SU-DHL-6 (cell line): Measurements from ENCODE around the gene LMO7.

Source experiments
- H2AFZ ChIP-seq: fragments of 200-600 bp; sonication (generic); 2 replicates; pipeline ENCODE4 v1.6.1; 2014; ENCODE audit warnings: low read depth, mild to moderate bottlenecking, moderate library complexity, mixed read lengths, antibody characterized with exemption, low read length; ENCODE audit not compliant: severe bottlenecking
- H3F3A ChIP-seq: fragments of 200-600 bp; shearing (Covaris generic); 2 replicates; pipeline ENCODE4 v1.6.0; 2016; ENCODE audit warnings: antibody characterized with exemption, mild to moderate bottlenecking; ENCODE audit not compliant: insufficient read depth
- H3K27ac ChIP-seq: fragments of 200-600 bp; sonication (generic); 2 replicates; pipeline ENCODE4 v1.5.1; 2016; ENCODE audit warnings: low read depth, mild to moderate bottlenecking, low read length, moderate library complexity, mixed read lengths
- H3K27me3 ChIP-seq: fragments of 200-600 bp; sonication (generic), shearing (Covaris generic); 2 replicates; pipeline ENCODE4 v1.6.0; 2014; ENCODE audit warnings: mild to moderate bottlenecking, low read length
- H3K36me3 ChIP-seq: fragments of 200-600 bp; sonication (generic); 2 replicates; pipeline ENCODE4 v1.6.1; 2014; ENCODE audit warnings: mild to moderate bottlenecking, low read length, mixed read lengths
- H3K4me2 ChIP-seq: fragments of 300-600, 200-600 bp; shearing (Covaris generic), sonication (generic); 2 replicates; pipeline ENCODE4 v1.6.0; 2014; ENCODE audit warnings: low read length, low read depth, mild to moderate bottlenecking; ENCODE audit not compliant: poor library complexity, severe bottlenecking
- H3K4me3 ChIP-seq: fragments of 200-600 bp; sonication (generic); 2 replicates; pipeline ENCODE4 v1.5.1; 2014; ENCODE audit warnings: antibody characterized with exemption, low read length, mild to moderate bottlenecking, mixed read lengths; ENCODE audit not compliant: insufficient read depth, poor library complexity, severe bottlenecking
- H3K79me2 ChIP-seq: fragments of 200-600 bp; sonication (generic); 2 replicates; pipeline ENCODE4 v1.6.1; 2014; ENCODE audit warnings: mild to moderate bottlenecking, low read length, moderate library complexity; ENCODE audit not compliant: insufficient read depth
- H3K9ac ChIP-seq: fragments of 200-600 bp; sonication (generic); 2 replicates; pipeline ENCODE4 v1.7.0; 2014; ENCODE audit warnings: mild to moderate bottlenecking, low read length
- H3K9me2 ChIP-seq: fragments of 200-600 bp; sonication (generic); replicated peaks from 2 replicates; pipeline ENCODE4 v1.6.1; 2014; ENCODE audit warnings: low read length; ENCODE audit not compliant: insufficient read depth
- H3K9me3 ChIP-seq: fragments of 200-600 bp; sonication (generic); 2 replicates; pipeline ENCODE4 v1.6.1; 2014; ENCODE audit warnings: low read length, mixed read lengths; ENCODE audit not compliant: insufficient read depth
- H4K20me1 ChIP-seq: fragments of 200-600 bp; sonication (generic); 2 replicates; pipeline ENCODE4 v1.6.1; 2014; ENCODE audit warnings: low read depth, mild to moderate bottlenecking, antibody characterized with exemption, low read length, moderate library complexity, mixed read lengths
- CTCF ChIP-seq: fragments of 200-600 bp; sonication (generic); IDR thresholded peaks from one replicate; pipeline ENCODE4 v1.5.1; 2017; ENCODE audit warnings: antibody characterized with exemption, mild to moderate bottlenecking, low read length, moderate library complexity; ENCODE audit not compliant: insufficient read depth, poor library complexity, severe bottlenecking
- EZH2phosphoT487 ChIP-seq: fragments of 200-600 bp; sonication (generic), shearing (Covaris generic); conservative IDR thresholded peaks from 2 replicates; pipeline ENCODE4 v1.6.1; 2018; ENCODE audit warnings: mild to moderate bottlenecking, antibody characterized with exemption, low read length, moderate library complexity, mixed read lengths

The LMO7 gene

GRCh38 chr13:75839406-75839805 lies 203.3 kb downstream of the LMO7 start:
- no peak for TF ChIP-seq CTCF
- no peak for TF ChIP-seq EZH2phosphoT487
- Histone ChIP-seq H3K4me2 (no peak overlapping the region), H3K36me3 (peaks cover 82% of the 10 kb centered on the region), H3K4me3 (no peak overlapping the region), H3F3A (no peaks in the 10 kb centered on the region), H3K9me3 (no peaks in the 10 kb centered on the region), H4K20me1 (no peaks in the 10 kb centered on the region), H3K79me2 (no peaks in the 10 kb centered on the region), H3K9ac (no peak overlapping the region), H3K27me3 (no peaks in the 10 kb centered on the region), H3K27ac (no peak overlapping the region), H2AFZ (no peak overlapping the region), H3K9me2 (no peaks in the 10 kb centered on the region)

GRCh38 chr13:75841905-75842304 lies 205.8 kb downstream of the LMO7 start:
- no peaks in the 10 kb centered on the region for H4K20me1 ChIP-seq
- H3K9me2 ChIP-seq, result no peaks in the 10 kb centered on the region
- H3K9ac ChIP-seq, result no peak overlapping the region
- no peaks in the 10 kb centered on the region for H3K27me3 ChIP-seq
- peaks cover 74% of the 10 kb centered on the region for H3K36me3 ChIP-seq
- TF ChIP-seq CTCF (no peak), EZH2phosphoT487 (no peak)
- H3K4me3 ChIP-seq, result no peak overlapping the region
- H3K27ac ChIP-seq, result no peak overlapping the region
- H3F3A ChIP-seq, result no peaks in the 10 kb centered on the region
- no peak overlapping the region for H2AFZ ChIP-seq
- H3K9me3 ChIP-seq, result no peaks in the 10 kb centered on the region
- H3K4me2 ChIP-seq, result no peak overlapping the region
- no peaks in the 10 kb centered on the region for H3K79me2 ChIP-seq

GRCh38 chr13:75843074-75843473 lies 206.9 kb downstream of the LMO7 start:
- Histone ChIP-seq H3F3A (no peaks in the 10 kb centered on the region), H3K79me2 (no peaks in the 10 kb centered on the region), H3K27me3 (no peaks in the 10 kb centered on the region), H3K27ac (no peak overlapping the region), H3K9ac (no peak overlapping the region), H2AFZ (no peak overlapping the region), H3K4me3 (no peak overlapping the region), H4K20me1 (no peaks in the 10 kb centered on the region), H3K9me2 (no peaks in the 10 kb centered on the region), H3K4me2 (no peak overlapping the region), H3K9me3 (no peaks in the 10 kb centered on the region), H3K36me3 (peaks cover 75% of the 10 kb centered on the region)
- TF ChIP-seq EZH2phosphoT487 (no peak), CTCF (no peak)
